ENCODE data around the gene DAO. TPM values are rescaled to one million over a fixed set of nuclear protein-coding genes. Genes with fewer than 3 reads are reported as not detected.

Gene DAO
- total RNA-seq, 3 donors from 2014 or later, result not detected

- Histone ChIP-seq H3K9me3 (no peaks in the 10 kb centered on the region), H3K4me1 (no peaks in the 10 kb centered on the region), H3K27ac (no peak overlapping the region), H3K4me3 (no peak overlapping the region), H3K36me3 (no peaks in the 10 kb centered on the region), H3K27me3 (no peaks in the 10 kb centered on the region)
- TF ChIP-seq CTCF (IDR thresholded peaks at IDR 0.05) (no peak), POLR2A (IDR thresholded peaks at IDR 0.05) (no peak), POLR2AphosphoS5 (IDR thresholded peaks at IDR 0.05) (no peak)
- no peak for DNase-seq (ENCODE audit: low spot score in 2 of 2)
- intact Hi-C loops (cut with DNase I; ENCODE audit: low total_unique reads), result no loop called here
Measured at GRCh38 chr12:108940138-108940537, 60.2 kb downstream of the DAO start.

- TF ChIP-seq CTCF (IDR thresholded peaks at IDR 0.05) (no peak), POLR2AphosphoS5 (IDR thresholded peaks at IDR 0.05) (no peak), POLR2A (IDR thresholded peaks at IDR 0.05) (no peak)
- H3K9me3 ChIP-seq, result peaks cover 5 to 11% of the 10 kb centered on the region in 2 donors
- H3K27ac ChIP-seq, result no peak overlapping the region
- peaks cover 0 to 7% of the 10 kb centered on the region in 2 donors for H3K4me1 ChIP-seq
- intact Hi-C loops (cut with DNase I; ENCODE audit: low total_unique reads), result no loop called here
- DNase-seq (ENCODE audit: low spot score in 2 of 2), result no peak
- no peaks in the 10 kb centered on the region for H3K27me3 ChIP-seq
- no peaks in the 10 kb centered on the region for H3K36me3 ChIP-seq
- no peak overlapping the region for H3K4me3 ChIP-seq
Measured at GRCh38 chr12:108947097-108947496, 67.2 kb downstream of the DAO start.

GRCh38 chr12:108948367-108948766, 68.5 kb downstream of the DAO start:
- H3K9me3 ChIP-seq, result peaks cover 5 to 11% of the 10 kb centered on the region in 2 donors
- peaks cover 0 to 7% of the 10 kb centered on the region in 2 donors for H3K4me1 ChIP-seq
- DNase-seq (ENCODE audit: low spot score in 2 of 2), result no peak
- no peak for TF ChIP-seq POLR2AphosphoS5 (IDR thresholded peaks at IDR 0.05)
- no peak for TF ChIP-seq POLR2A (IDR thresholded peaks at IDR 0.05)
- TF ChIP-seq CTCF (IDR thresholded peaks at IDR 0.05), result no peak
- no peaks in the 10 kb centered on the region for H3K27me3 ChIP-seq
- H3K36me3 ChIP-seq, result no peaks in the 10 kb centered on the region
- no peak overlapping the region for H3K4me3 ChIP-seq
- intact Hi-C loops (cut with DNase I; ENCODE audit: low total_unique reads), result no loop called here
- H3K27ac ChIP-seq, result no peak overlapping the region

GRCh38 chr12:108949976-108950375, 70.1 kb downstream of the DAO start:
- TF ChIP-seq POLR2AphosphoS5 (IDR thresholded peaks at IDR 0.05), result no peak
- no peak for TF ChIP-seq CTCF (IDR thresholded peaks at IDR 0.05)
- TF ChIP-seq POLR2A (IDR thresholded peaks at IDR 0.05), result no peak
- H3K27me3 ChIP-seq, result no peaks in the 10 kb centered on the region
- H3K36me3 ChIP-seq, result no peaks in the 10 kb centered on the region
- H3K4me3 ChIP-seq, result no peak overlapping the region
- H3K27ac ChIP-seq, result no peak overlapping the region
- DNase-seq (ENCODE audit: low spot score in 2 of 2), result no peak
- intact Hi-C loops (cut with DNase I; ENCODE audit: low total_unique reads), result no loop called here
- peaks cover 5 to 11% of the 10 kb centered on the region in 2 donors for H3K9me3 ChIP-seq
- peaks cover 0 to 7% of the 10 kb centered on the region in 2 donors for H3K4me1 ChIP-seq

Other genes with a start within 250 kb of the DAO start
- 10 to 100 TPM in 1 of 3 donors, 1 to 10 TPM in 2; 5.2 to 16.6 (median 6.7) TPM for gene SELPLG, start 246.2 kb upstream of the DAO start, total RNA-seq
- 100 to 1,000 TPM; 121 to 155 (median 149) TPM for gene CORO1C, start 148.6 kb upstream of the DAO start, total RNA-seq
- gene SSH1, start 22.5 kb upstream of the DAO start, total RNA-seq, result 10 to 100 TPM; 13.3 to 15.4 (median 13.8) TPM
- gene SVOP, start 141.0 kb downstream of the DAO start, total RNA-seq, result not detected
- 10 to 100 TPM; 22.2 to 28.5 (median 24.7) TPM for gene USP30, start 172.5 kb downstream of the DAO start, total RNA-seq
- gene ALKBH2, start 213.4 kb downstream of the DAO start, total RNA-seq, result 10 to 100 TPM; 18.9 to 27.2 (median 18.9) TPM
- 10 to 100 TPM; 23.2 to 28.7 (median 23.9) TPM for gene UNG, start 217.5 kb downstream of the DAO start, total RNA-seq
- gene ACACB, start 236.5 kb downstream of the DAO start, total RNA-seq, result 100 to 1,000 TPM; 223 to 957 (median 301) TPM

All from breast epithelium (tissue), 4 donors.